ENCODE results near the gene UTS2B. TPM values are rescaled to one million over a fixed set of nuclear protein-coding genes. Genes with fewer than 3 reads are reported as not detected.

Gene UTS2B
- total RNA-seq, 6 experiments from 2014 or later: 0.38 TPM; not detected in 5

GRCh38 chr3:191301782-191302411, 28.4 kb downstream of the UTS2B start:
- no peak for DNase-seq
- Histone ChIP-seq H3K9me3 (no peaks in the 10 kb centered on the region), H3K27ac (no peak overlapping the region), H3K27me3 (no peaks in the 10 kb centered on the region), H3K36me3 (no peaks in the 10 kb centered on the region), H3K4me3 (no peak overlapping the region), H3K4me1 (no peaks in the 10 kb centered on the region)
- 88% methylated on average over 1 of the region's 5 CpGs for WGBS (ENCODE audit: insufficient coverage, low coverage, low lambda C conversion rate, missing lambda C conversion rate)
- TF ChIP-seq POLR2A (IDR thresholded peaks at IDR 0.05) (no peak), CTCF (IDR thresholded peaks at IDR 0.05) (no peak)
- intact Hi-C loops (cut with DNase I): no loop called here
- no peak for ATAC-seq

- Histone ChIP-seq H3K4me3 (no peak overlapping the region), H3K27me3 (no peaks in the 10 kb centered on the region), H3K36me3 (no peaks in the 10 kb centered on the region), H3K4me1 (no peaks in the 10 kb centered on the region), H3K27ac (no peak overlapping the region), H3K9me3 (no peaks in the 10 kb centered on the region)
- no peak for TF ChIP-seq CTCF (IDR thresholded peaks at IDR 0.05)
- TF ChIP-seq POLR2A (IDR thresholded peaks at IDR 0.05): no peak
- ATAC-seq: no peak
- no peak for DNase-seq
- WGBS (ENCODE audit: insufficient coverage, low coverage, low lambda C conversion rate, missing lambda C conversion rate): 64% methylated on average over 1 of the region's 1 CpG
- intact Hi-C loops (cut with DNase I): no loop called here
These were observed 29.3 kb downstream of the UTS2B start for GRCh38 chr3:191301017-191301416.

GRCh38 chr3:191300422-191300821, 29.9 kb downstream of the UTS2B start:
- no peaks in the 10 kb centered on the region for H3K9me3 ChIP-seq
- ATAC-seq (no peak), DNase-seq (no peak)
- intact Hi-C loops (cut with DNase I): no loop called here
- TF ChIP-seq CTCF (IDR thresholded peaks at IDR 0.05): no peak
- no peak for TF ChIP-seq POLR2A (IDR thresholded peaks at IDR 0.05)
- no peak overlapping the region for H3K4me3 ChIP-seq
- H3K36me3 ChIP-seq: no peaks in the 10 kb centered on the region
- 40% methylated on average over 1 of the region's 1 CpG for WGBS (ENCODE audit: insufficient coverage, low coverage, low lambda C conversion rate, missing lambda C conversion rate)
- no peaks in the 10 kb centered on the region for H3K4me1 ChIP-seq
- H3K27me3 ChIP-seq: no peaks in the 10 kb centered on the region
- no peak overlapping the region for H3K27ac ChIP-seq

- TF ChIP-seq CTCF (IDR thresholded peaks at IDR 0.05) (no peak), POLR2A (IDR thresholded peaks at IDR 0.05) (no peak)
These were observed 31.5 kb downstream of the UTS2B start for GRCh38 chr3:191298846-191299245.

More at GRCh38 chr3:191298846-191299245, 31.5 kb downstream of the UTS2B start:
- DNase-seq (no peak), ATAC-seq (no peak)
- H3K4me3 ChIP-seq: no peak overlapping the region
- H3K36me3 ChIP-seq: no peaks in the 10 kb centered on the region
- no peaks in the 10 kb centered on the region for H3K4me1 ChIP-seq
- intact Hi-C loops (cut with DNase I): no loop called here
- H3K27ac ChIP-seq: no peak overlapping the region
- no peaks in the 10 kb centered on the region for H3K9me3 ChIP-seq
- no peaks in the 10 kb centered on the region for H3K27me3 ChIP-seq
